Pons (tissue), 1 donor: ENCODE data around the gene AMBRA1.
"Not testable (repeated sequence)": the region's sequence is repeated elsewhere in the genome, so short reads cannot be mapped to it uniquely, and the experiment has no call there.

ENCODE experiments used
- DNase-seq: peaks from one replicate; pipeline ENCODE4 v3.0.0-alpha.2; 2016; ENCODE audit warnings: low spot score

AMBRA1 gene

GRCh38 chr11:46616551-46617133 is 22.8 kb upstream of the AMBRA1 start:
- peak; percentile 39 for DNase-seq

DNA sequence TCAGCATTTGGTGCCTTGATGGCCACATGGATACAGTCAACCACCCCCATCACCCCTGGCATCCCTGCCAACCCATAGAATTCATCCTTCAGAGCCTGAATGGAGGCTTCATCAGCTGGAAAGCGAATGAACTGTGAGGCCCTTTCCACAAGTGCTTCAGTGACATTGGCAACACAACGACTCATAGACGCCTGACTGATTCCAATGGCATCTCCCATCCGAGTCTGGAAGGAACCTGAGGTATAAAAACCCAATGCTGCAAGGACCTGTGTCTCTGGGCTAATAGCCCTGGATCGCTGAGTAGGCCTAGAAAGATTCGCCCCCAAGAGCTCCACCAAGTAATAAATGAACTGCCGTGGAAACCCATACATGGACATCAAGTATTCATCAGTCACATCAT is 21.9 kb upstream of the AMBRA1 start:
- DNase-seq, result no peak

DNA sequence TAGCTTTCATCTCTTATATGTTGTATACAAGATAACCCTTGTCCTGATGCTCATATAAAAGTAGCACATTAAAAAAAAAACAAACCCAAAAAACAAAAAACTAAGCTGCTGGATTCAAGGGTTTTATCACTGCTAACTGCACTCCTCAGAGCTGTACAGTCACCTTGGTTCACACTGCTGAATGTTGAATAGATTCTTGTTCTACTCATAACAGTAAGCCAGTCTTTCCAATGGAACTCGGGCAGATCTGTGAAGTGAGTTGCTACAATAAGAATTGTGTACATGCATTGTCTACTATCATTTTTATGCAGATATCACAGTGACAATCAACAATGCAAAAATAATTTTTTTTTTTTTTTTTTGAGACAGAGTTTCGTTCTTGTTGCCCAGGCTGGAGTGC is 18.5 kb upstream of the AMBRA1 start:
- peak; percentile 94 for DNase-seq

DNA sequence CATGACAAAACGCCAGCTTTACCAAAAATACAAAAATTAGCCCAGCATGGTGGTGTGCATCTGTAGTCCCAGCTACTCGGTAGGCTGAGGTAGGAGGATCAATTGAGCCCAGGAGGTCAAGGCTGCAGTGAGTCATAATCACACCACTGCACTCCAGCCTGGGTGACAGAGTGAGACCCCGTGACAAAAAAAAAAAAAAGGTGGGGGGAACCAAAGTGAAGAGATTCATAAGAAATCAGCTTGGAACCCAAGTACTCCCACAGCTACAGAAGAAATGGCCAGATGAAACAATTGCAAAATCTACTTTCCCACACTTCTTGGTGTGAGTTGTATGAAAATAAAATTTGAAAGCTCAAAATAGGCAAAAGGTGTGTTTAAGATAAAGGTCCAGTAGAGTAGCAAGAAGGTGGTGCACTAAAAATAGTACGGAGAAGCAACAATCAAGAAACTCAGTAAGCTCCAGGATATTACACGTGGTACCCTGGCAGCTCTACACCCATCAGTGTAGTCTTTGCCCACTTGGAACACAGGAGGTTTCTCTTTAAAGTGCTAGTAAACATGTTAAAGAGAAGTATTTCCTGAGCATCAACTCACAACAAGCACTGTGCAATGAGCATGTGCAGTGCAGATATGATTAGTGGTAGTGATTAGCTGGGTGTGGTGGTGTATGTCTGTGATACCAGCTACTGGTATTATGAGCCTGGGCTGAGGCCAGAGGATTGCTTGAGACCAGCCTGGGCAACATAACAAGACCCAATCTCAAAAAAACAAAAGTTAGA is 17.9 kb upstream of the AMBRA1 start:
- DNase-seq, result peak; percentile 60

DNA sequence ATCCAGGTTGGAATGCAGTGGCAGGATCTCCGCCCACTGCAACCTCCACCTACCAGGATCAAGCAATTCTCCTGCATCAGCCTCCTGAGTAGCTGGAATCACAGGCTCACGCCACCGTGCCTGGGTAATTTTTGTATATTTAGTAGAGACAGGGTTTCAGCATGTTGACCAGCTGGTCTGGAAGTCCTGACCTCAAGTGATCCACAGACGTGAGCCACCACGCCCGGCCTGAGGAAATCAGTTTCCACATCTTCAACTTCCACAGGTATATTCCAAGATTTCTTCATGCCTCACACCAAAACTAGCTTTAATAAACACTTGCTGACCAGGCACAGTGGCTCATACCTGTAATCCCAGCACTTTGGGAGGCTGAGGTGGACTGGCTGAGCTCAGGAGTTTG is 15.6 kb upstream of the AMBRA1 start:
- DNase-seq, result no peak

- DNase-seq, result no peak
These were observed 13.7 kb upstream of the AMBRA1 start for GRCh38 chr11:46607516-46607915.

GRCh38 chr11:46604796-46605195 is 11.0 kb upstream of the AMBRA1 start:
- peak; percentile 71 for DNase-seq

DNA sequence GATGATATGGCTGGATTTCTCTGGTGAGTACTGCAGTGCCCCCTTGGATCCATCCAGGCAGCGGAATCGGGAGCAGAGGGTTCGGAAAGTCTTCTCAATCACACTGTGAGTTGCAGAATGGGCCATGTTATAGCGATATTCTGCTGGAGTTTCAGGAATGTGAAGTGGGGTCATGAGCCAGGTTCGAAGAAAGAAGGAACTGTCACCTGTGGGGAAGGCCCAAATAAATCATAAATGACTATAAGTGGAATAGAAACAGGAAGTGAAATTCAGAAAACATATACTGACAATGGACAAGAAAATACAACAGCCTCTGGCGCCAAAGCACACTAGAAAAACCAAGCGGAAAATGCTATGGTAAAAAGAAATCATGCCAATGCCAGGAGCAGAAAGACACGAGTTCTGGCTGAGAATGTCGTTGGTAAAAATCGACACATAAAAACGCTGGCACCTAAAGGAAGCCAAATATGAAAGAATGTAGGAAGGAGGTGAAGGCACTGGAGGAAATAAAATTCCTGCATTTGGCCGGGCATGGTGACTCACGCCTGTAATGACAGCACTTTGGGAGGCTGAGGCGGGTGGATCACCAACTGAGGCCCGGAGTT is 10.0 kb upstream of the AMBRA1 start:
- no peak for DNase-seq

- DNase-seq, result peak; percentile 47
These were observed 7.3 kb upstream of the AMBRA1 start for GRCh38 chr11:46601129-46601528.

- no peak for DNase-seq
These were observed 6.6 kb upstream of the AMBRA1 start for GRCh38 chr11:46600194-46600960.

DNA sequence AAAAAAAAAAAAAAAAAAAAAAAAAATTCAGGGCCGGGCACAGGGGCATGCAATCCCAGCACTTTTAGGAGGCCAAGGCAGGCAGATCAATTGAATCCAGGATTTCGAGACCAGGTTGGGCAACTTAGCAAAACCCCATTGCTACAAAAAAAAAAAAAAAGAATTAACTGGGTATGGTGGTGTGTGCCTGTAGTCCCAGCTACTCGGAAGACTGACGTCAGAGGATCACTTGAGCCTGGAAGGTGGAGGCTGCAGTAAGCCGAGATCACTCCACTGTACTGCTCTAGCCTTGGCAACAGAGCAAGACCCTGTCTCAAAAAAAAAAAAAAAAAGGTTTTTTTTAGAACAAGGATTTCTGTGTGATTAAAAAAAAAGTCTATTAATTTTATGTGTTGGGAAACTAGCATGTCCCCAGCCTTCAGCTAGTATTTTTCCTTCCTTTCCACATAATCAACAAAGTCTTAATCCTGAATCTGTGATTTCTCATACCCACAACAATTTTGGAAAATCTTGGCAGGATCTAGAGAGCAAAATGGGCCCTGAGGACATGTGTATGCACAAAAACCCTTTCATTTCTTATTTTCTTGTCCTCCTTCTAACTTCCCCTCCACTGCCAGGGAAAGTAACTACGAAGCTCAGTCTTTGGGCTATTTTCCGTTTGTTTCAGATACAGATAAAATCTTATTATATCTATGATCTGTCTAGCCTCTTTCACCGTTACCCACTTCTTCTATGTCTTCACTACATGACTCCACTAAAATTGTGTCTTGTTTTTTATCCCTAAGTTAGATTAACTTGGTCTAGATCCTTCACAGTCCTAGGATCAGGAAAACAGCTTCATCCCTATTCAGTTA is 5.7 kb upstream of the AMBRA1 start:
- no peak for DNase-seq

- DNase-seq, result no peak
These were observed 3.9 kb upstream of the AMBRA1 start for GRCh38 chr11:46597609-46598219.

DNA sequence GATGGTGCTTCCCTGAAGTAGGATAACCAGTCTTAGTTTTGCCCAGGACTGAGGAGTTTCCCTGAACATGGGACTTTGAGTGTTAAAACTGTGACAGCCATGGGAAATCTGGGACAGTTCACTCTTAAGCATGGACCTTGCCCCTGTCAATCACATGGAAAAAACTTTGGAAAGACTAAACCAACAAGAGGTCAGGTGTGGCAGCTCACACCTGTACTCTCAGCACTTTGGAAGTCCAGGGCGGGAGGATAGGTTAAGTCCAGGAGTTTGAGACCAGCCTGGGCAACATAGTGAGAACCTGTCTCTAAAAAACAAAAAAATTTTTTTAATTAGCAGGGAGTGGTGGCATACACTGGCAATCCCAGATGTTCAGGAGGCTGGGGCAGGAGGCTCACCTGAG is 3.3 kb upstream of the AMBRA1 start:
- no peak for DNase-seq

- no peak for DNase-seq
These were observed 962 bp upstream of the AMBRA1 start for GRCh38 chr11:46594785-46595184.

- DNase-seq, result no peak
These were observed 514 bp upstream of the AMBRA1 start for GRCh38 chr11:46594374-46594700.

GRCh38 chr11:46590740-46591605 is 2.9 kb downstream of the AMBRA1 start:
- DNase-seq, result no peak

DNA sequence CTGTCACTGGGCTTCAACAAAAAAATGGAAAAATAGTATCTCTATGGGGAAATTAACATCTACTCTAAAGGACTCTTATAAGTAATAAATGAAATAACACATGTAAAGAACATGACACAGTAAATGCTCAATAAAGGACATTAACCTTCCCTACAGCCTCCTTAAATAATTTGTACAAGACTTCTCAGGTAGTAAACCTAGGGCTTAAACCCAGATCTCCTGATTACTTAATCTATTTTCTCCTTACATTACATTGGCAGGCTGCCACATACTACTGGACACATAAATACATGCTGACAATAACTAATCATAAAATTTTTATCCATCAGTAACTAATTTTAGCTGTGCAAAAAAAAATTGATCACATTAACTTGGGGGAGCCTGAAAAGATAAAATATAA is 4.9 kb downstream of the AMBRA1 start:
- no peak for DNase-seq

GRCh38 chr11:46588131-46588530 is 5.7 kb downstream of the AMBRA1 start:
- no peak for DNase-seq

- not testable (repeated sequence) for DNase-seq
These were observed 10.3 kb downstream of the AMBRA1 start for GRCh38 chr11:46583513-46583912.

- DNase-seq, result no peak
These were observed 11.2 kb downstream of the AMBRA1 start for GRCh38 chr11:46582588-46582987.
